GM18858 (cell line): Measurements from ENCODE around the gene GRAP.

ENCODE experiments used
- ATAC-seq: cut with Tn5 transposase; IDR thresholded peaks from one replicate; pipeline ENCODE4 v1.9.1; 2021; ENCODE audit not compliant: unreplicated experiment

GRAP gene

DNA sequence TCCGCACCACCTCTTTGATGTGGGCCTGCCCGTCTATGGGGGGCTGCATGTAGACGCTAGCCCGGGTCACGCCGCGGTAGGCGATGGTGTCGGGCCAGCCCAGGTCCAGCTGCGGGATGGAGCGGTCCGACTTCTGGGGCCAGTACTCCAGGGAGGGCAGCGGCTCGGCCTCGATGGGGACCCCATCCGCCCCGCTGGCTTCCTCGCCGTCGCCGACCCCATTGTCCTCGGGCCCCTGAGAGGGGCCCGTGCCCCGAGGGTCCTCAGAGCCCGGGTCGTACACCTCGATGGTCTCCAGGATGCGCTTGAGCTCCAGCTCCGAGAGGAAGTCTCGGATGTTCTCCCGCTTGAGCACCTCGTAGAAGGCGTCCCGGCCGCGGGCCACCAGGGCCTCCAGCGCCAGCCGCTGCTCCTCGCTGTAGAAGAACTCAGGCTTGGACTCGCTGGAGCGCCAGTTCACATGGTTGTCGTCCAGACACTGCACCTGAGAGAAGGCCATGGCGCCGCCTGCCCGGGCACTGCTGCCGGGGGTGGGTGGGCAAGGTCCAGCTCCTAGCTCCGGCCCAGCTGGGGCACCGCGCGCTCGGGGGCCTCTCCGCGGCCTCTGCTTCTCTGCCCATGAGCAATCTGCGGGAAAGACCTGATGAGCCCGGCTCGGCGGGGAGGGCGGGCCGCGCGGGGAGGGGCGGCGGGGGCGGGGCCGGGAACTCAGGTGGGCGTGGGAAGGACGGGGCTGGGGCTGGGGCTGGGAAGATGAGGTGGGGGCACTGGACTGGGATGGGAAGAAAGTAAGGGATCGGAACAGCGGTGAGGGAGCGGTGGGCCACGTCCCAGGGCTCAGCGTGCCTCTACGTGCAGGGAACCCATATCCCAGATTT lies 43.0 kb downstream of the GRAP start:
- no peak for ATAC-seq

DNA sequence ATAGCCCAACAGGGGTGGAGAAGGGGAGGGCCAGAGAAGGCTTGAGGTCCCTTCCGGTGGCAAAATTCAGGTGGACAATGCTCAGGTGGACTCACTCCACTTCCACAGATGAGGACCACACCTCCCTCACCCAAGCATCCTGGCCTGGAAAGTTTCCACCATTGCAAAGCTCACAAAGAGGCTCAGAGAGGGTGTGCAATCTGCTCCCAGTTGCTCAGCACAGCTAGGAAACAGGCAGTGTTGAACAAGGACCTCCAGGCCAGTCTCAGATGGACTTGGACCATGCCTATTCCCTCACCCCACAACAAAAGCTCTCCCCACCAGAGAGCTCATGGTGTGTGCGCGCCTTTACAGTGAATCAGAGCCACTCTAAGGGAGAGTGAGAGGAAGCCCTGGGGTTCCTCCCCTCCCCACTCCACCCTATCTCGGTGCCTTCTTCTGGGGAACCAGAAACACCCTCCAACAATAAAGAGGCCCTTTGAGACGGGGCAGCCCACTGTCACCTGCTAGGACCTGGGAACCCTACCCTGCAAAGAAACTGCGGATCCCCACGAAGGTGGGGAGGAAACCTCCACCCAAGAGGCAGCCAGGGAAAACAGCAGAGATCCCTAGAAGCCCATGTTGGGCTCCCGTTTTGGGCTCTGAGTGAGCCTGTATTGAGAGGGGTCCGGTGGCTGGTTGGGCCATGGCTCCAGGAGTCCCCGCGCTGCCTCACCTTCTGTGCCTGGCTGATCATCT lies 43.8 kb downstream of the GRAP start:
- ATAC-seq = no peak

DNA sequence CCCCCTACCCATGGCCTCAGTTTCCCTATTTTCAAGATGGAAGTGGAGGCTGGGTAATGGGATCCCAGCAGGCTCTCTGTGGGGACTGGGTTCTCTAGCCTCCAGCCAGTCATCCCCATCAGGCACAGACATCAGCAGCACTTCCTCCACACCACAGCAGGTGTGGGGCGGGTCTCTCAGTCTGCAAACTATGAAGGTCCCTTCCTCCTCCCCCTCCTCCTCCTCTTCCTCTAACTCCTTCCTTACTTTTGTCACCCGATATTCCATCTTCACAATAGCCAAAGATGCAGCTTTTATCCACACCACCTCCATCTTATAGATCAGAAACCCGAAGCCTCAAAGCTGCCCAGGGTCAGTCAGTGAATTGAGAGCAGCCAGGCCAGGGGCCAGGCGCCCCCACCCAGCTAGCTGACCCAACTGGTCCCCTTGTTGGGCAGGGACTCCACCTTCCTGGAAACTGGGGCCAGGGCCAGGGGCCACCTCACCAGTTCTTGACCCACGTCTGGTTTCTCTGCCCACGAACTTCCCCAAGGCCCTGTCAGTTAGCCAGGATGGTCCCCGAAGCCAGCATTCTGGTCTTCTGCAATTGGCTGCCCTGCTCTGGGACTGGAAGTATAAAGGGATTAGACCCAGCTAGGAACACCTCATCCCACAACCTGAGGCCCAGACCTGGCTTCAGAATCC lies 44.7 kb downstream of the GRAP start:
- no peak for ATAC-seq

DNA sequence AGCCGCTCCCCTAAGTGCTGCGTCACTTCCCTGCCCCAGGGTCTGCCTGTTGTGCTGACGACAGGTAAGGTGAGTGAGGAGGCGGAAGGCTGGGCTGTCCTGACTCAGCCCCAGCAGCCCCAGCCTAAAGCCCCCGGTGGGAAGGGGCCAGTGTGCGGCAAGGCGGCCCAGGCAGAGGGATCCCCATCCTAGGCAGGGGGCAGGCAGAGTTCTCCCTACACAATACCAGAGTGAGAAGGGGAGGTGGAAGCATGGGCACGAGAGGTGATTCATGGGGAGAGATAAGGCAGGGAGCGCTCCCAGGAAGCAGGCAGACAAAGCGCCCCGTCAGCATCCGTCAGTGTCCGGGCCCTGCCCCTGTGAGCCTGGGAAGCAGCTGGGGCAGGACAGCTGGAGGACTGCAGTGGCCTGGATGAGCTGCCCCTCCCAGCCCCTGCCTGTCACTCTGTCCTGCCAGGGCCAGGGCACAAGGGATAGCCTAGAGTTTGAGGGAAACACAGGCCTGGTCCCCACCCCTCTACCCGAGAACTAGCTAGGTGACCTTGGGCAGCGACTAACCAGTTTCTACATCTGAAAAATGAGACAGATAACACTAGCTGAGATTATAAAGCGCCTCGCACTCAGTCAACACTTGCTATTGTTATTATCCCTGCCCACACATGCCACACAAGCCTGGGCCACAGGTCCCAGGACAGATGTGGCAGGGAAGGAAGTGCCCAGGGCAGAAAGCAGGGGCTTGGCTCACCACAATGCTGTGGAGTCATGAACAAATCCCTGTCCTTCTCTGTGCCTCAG lies 46.0 kb downstream of the GRAP start:
- no peak for ATAC-seq

DNA sequence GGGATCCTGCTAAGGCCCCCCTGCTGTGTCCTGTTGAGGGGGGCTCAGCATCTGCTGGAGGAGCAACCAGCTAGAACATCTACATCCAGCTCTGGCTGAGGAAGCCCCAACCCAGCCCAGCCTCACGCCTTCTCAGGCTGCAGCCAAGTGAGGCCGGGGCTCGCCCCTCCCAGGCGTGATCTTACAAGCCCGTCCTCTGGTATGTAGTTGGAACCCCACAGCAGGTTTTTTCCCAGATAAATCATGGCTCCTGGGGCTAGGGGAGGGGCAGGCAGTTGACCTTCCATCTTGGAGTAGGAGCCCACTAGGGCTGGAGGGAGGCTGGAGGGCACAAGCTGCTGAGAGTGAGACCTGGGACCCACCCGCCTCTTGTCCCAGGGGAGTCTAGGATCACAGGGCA lies 46.8 kb downstream of the GRAP start:
- no peak for ATAC-seq

DNA sequence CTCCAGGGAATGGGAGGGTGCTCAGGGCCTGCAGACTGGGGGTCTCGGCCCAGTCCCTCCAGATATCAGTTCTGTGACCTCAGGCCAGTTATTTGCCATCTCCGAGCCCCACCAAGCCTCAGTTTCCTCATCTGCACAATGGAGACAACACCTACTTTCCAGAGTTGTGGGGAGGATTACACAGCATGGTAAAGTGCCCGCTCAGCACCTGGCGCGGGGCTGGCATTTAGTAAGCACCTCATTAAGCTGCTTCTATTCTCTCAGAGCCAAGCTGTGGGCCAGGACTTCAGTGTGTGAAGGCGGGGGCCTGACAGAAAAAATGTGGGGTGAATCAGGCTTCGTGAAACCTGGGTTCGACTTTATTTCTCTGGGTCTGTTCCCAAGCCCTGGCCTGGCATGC lies 47.4 kb downstream of the GRAP start:
- ATAC-seq = no peak

DNA sequence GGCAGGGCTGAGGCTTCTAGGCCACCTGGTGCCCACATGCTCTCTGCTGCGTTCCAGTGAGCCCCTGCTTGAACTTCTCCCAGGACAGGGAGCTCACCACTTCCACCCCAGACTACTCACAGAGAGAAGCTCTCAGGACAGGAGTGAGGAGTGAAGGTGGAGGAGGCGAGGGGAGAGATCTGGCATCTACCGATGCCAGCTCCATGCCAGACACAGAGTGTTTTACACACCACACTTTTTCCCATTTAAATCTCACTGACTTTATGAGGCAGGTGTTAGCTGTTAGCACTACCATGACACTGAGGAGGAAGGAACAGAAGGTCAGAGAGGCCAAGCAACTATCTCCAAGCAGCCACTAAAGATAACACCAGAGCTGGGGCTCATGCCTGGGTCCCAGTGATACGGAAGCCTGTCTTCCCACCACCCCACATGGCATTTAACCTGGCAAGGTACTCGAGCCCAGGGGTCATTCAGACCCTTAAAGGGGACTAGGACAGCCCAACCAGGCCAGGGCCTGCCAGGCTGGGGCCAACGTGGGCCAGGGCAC lies 49.0 kb downstream of the GRAP start:
- no peak for ATAC-seq

DNA sequence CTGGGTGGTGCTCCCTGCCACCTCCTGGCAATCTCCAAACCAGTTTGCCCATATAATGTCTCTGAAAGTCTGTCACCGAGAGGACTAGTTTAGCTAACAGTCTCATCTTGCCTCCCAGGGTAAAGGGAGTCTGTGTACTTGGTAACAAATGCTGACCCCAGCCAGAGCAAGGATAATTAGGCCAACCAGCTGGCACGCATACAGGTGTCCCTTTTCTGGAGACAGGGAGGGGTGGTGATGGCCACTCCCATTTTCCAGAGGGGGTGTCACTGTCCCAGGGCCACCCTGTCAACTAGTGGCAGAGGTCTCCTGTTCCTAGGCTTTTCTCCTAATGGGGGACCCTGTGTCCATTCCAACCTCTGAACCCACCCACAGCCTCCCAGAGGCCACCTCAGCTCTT lies 50.3 kb downstream of the GRAP start:
- no peak for ATAC-seq

DNA sequence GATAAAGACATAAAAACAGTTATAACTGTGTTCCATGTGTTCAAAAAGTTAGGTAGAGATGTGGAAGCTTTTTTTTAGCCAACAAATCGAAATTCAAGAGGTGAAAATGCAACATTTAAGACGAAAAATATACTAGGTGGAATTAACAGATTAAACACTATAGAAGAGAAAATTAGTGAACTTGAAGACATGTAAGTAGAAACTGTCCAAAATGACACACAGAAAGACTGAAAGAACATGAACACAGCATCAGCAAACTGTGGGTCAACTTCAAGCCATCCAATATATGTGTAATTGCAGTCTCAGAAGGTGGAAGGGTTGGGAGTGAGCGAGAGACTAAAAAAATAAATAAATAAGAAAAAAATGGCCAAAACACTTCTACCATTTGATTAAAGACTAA lies 51.5 kb downstream of the GRAP start:
- no peak for ATAC-seq

DNA sequence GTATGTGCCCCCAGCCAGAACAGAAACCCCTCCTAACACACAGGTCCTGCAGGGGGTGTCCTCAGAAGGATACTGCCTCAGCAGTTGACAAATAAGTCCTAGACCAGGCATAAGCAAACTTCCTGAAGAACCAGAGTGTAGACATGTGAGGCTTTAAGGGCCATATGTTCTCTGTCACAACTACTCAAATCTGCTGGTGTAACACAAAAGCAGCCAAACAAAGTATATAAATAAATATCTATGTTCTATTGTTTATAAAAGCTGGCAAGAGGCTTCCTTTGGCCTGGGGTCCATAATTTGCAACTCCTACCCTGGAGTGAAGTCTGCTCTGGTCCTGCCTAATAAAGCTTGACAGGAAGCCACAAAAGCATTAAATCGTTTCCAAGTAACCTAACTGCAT lies 52.1 kb downstream of the GRAP start:
- no peak for ATAC-seq

DNA sequence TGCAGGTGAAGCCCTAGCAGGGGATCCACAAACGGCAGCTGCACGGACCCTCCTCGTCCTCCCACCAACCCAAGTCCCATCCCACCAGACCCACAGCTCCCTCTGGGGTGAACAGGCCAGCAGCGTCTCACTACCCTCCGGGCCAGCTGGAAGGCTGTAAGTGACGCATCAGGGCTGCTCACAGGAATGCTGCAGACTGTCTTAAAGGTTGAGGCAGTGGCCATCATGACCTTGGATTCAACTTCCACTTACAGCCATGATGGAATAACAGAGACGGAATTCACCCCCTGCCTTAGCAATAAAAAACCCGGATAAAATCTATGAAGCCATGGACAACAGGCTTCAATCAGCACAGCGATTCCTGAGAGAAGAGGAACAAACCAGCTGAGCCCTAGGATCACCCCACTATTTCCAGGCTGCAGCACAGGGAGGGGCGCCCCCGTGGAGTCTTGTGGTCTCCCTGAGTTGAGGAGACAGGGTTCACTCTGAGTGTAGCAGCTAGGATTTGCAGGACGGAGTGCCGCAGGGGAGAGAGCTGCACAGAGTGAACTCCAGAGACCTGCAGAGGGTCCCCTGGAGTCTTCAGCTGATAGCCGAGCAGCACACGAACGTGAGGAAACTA lies 52.7 kb downstream of the GRAP start:
- no peak for ATAC-seq

DNA sequence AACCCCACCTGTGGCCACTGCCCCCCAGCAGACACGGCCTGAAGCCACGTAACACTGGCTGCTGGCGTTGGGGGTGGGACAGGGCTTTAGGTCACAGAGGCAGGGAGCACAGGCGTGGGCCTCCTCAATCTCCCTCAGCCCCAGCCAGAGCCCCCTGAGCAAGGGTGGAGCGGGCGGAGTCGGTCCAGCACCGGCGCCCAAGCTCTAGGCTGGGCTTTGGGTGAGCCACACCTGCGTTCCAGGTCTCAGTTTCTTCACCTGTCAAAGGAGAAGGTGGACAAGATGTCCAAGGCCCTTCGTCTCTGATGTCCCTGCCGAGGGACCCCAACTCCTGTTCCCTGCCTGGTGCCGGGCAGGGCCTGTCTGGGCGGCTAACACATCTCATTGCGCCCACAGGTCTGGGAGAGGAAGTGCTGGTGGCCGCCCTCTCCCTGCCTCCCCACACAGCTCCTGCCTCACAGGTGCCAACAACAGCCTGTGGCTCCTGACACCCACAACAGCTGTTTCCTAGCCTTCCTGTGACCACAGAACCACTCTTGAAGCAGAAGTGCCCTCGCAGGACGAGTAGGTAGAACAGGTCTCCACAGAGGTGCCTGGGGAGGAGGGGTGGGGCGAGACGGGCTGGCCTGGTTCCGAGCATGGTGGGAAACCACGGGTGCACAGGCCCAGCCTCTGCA lies 54.2 kb downstream of the GRAP start:
- no peak for ATAC-seq

DNA sequence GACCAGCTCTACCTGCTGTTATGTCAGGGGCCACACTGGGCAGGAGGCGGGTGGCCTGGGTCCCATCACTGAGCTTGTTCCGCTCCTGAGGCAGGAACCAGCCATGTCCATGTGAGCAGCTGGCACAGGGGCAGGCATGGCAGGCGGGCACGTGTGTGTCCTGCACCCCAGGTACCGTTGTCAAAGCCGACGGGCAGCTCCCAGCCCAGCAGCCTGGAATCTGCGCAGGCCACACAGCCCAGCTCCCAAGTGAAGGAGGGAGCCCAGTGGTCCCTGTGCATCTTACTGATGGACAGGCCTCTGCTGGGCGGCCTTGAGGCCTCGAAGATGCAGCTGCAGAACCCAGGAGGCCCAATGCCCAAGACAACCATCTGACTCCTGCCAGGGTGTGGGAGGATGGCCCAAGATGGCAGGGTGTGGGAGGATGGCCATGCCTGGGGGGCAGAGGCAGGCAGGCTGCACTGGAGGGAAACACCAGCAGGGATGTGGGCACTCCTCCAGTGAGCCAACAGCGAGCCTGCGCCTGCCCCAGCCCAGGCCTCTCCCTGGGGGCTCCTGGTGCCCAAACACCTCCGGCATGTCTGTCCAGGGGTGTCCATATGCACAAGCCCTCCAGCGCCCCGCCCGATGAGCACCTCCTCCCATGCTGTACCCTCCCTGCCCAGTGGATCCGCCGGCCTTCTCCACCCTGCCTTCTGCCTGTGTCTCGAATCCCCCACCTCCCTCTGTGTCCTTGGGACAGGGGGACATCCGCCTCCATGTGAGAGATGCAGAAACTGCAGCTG lies 55.0 kb downstream of the GRAP start:
- ATAC-seq = no peak

DNA sequence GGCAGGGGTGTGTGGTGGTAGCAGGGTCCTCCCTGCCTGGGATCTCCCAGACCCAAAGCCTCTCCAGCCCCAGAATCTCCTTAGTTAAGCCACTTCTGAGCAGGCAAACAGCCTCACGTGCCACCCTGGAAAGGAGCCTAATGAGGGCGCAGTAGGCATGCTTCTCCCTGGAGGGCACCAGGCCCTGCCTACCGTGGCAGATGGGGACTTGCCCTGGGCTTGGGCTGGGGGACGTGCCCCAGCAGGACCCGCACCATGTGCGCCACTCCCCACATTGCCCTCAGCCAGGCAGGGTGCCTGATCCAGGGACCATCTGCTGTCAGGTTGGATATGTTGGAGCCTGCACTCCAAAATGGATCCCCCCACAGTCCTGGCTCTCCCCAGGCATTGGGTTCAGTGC lies 56.4 kb downstream of the GRAP start:
- ATAC-seq = no peak

DNA sequence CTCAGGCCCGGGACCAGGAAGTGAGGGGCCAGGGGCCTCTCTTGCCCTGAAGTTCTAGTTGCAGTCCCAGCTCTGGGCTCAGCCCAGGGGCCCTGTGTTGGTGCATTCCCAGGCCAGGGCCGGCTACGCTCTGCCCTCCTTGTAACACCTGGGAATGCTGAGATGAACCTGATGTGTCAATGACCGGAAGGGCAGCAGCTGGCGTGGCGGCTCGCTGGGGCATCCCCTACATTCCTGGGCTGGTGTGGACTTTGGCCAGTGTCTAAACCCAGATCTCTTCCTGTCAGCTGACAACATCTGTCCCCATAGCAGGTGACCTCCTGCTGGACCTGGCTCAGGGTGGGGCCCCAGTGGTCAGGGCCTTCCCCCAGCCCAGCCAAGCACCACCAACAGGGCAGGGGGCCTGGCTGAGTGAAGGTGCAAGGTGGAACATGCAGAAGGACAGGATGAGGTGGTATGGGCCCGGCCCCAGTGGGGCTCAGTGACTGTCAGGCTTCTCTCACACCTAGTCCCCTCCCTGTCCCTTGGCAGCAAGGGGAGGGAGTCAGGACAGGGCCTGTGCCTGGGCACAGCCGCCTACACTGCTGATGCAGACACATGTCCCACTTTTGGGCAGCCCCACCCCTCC lies 58.1 kb downstream of the GRAP start:
- ATAC-seq = no peak

DNA sequence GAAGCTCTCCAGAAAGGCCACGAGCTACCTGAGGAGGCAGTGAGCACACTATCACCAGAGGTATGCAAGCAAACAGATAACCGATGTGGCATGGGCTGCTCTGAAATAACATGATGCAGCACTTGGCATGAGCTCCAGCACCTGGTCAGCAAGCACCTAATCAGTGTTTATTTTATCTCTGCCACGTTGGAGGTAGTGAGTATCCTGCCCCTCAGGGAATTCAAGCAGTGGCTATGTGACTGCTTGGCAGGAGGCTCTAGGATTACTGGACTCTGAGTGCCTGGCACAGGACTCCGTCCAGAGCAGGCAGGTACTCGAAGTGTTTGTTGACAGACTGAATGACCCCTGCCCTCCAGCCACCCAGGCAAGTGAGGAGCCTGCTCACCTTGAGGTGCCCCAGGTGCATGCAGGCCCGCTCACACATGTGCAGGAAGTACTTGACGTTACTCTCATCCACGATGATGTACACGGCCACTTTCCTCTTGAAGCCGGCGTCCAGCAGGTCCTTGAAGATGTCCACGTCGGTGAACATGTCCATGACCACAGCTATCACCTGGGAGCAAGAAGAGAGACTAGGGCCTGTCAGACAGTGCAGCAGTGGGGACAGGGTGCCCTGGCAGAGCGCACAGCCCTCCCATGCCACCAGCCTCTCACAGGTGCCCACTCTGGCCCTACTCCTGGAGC lies 58.8 kb downstream of the GRAP start:
- no peak for ATAC-seq

DNA sequence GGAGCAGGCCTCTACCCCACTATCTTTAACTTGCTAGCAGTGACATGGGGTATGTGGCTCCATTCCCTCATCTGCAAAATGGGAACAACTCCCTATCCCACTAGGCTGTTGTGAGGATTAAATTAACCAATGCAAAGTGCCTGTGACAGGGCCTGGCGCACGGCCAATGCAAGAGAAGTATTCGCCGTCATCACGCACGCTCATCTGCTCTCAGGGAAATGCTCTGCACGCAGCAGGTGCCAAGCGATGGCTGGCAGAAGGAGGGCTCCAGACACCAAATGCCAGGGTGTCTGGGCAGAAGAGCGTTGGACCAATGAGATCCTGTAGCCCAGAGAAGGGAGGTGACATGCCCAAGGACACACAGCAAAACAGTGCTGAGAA lies 59.5 kb downstream of the GRAP start:
- ATAC-seq = no peak
